ENCODE data around the gene PEX26.

PEX26 gene

DNA sequence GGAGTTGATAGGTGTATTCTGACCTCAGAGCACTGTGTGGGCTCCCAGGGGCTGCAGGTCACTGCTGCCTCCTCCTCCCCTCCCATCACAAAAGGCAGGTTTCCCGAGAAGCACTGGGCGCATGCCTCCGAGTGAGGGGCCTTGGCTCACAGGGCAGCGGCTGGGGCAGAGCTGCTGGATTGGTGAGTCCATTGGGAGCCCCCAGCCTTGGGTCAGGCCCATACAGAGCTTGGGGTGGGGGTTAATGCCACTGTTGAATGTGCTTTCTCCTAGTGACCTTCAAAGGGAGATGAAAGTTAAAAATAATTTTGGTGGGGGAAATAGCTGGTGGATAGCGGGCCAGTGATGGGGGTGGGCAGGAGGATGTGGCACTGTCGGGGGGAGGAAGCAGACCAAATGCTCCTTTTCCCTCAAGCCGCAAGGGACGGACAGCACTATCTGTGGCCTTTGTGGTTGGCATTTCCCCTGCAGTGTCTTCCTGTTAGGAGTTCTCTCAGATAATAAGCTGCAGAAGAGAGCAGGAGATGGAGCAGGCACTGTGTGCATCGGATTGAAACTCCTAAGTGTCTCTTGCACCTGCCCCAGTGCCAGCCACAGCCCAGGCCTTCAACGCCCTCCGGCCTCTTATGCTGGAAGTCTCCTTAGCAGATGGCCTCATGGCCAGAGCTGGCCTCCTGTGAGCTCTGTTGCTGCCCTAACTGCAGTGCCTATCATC lies 36.0 kb downstream of the PEX26 start:
- no peak for TF ChIP-seq ZFX (IDR thresholded peaks at IDR 0.05)
- TF ChIP-seq, protein P1, sequence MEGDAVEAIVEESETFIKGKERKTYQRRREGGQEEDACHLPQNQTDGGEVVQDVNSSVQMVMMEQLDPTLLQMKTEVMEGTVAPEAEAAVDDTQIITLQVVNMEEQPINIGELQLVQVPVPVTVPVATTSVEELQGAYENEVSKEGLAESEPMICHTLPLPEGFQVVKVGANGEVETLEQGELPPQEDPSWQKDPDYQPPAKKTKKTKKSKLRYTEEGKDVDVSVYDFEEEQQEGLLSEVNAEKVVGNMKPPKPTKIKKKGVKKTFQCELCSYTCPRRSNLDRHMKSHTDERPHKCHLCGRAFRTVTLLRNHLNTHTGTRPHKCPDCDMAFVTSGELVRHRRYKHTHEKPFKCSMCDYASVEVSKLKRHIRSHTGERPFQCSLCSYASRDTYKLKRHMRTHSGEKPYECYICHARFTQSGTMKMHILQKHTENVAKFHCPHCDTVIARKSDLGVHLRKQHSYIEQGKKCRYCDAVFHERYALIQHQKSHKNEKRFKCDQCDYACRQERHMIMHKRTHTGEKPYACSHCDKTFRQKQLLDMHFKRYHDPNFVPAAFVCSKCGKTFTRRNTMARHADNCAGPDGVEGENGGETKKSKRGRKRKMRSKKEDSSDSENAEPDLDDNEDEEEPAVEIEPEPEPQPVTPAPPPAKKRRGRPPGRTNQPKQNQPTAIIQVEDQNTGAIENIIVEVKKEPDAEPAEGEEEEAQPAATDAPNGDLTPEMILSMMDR (conservative IDR thresholded peaks at IDR 0.05): no peak

DNA sequence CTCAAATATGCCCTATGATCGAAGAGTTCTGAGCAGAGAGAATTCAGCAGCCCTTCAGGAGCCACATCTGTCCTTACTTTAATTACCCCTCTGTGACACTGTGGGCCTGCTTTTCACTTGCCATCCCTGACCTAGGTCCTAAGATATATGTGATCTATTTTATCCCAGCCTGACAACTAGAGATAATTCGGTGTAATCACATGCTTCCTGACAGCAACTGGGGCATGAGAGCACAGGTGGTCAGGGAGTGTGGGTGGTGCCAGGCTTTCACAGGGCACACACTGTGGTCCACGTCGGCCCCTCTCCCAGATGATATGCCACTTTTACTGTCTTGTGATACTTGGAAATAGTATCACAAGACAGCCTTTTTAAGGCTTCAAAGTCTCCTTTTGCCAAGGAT lies 36.7 kb downstream of the PEX26 start:
- no peak for TF ChIP-seq ZFX (IDR thresholded peaks at IDR 0.05)
- TF ChIP-seq, protein P1 (conservative IDR thresholded peaks at IDR 0.05): no peak
- no peak overlapping the region for H3K27ac ChIP-seq

More for the DNA sequence above, 36.0 kb downstream of the PEX26 start:
- H3K27ac ChIP-seq: no peak overlapping the region

DNA sequence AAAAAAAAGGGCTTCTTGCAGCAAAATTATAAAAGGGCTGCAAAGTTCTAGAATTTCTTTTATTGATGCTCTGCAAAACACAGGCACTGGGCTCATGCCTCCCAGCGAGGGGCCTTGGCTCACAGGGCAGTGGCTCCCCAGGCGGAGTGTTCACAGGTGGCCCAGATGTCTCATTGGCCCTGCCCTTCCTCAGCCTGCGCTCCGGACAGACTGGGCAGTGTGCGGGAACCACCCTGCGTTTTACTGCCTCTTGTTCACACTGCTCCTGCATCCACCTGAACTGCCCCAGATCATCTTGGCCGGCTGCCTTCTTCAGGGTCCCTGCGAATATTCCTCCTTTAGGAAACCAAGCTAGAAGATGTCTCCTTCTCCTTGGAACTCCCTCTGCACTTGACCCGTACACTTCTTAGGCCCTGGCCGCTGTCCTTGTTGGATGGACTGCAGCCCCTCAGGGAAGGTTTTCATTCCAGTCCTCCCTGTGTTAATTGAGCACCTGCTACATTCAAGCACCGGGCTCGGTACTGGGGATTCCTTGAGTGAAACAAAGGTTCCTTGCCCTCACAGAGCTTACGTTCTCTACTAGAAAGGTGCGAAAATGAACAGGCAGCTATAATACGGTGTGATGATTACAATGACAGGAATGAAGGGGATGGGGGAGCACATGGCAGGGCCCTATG lies 37.3 kb downstream of the PEX26 start:
- no peak overlapping the region for H3K27ac ChIP-seq
- TF ChIP-seq, protein P1 (conservative IDR thresholded peaks at IDR 0.05): no peak
- TF ChIP-seq ZFX (IDR thresholded peaks at IDR 0.05): no peak

DNA sequence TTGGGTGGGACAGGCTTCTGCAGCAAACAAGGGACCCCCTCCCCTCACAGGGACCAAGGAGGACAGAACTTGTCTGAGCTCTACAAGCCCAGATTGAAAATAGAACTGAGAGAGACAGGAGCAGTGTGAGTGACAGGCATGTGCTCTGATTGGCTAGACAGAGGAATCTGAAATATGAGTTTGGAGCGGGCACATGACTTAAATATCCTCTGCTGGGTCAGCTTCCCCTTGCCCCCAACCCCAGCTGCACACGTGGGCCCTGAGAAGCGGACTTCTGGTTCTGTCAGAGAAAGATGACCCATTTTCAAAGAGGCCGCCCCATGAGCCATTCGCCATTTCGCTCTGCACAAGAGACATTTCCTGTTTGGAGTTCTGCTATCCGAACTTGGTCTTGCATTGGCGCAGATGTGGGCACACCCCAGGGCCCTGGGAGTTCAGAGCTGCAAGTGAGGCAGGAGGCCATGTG lies 38.1 kb downstream of the PEX26 start:
- TF ChIP-seq, protein P1 (conservative IDR thresholded peaks at IDR 0.05): no peak
- TF ChIP-seq ZFX (IDR thresholded peaks at IDR 0.05): no peak
- H3K27ac ChIP-seq: no peak overlapping the region

DNA sequence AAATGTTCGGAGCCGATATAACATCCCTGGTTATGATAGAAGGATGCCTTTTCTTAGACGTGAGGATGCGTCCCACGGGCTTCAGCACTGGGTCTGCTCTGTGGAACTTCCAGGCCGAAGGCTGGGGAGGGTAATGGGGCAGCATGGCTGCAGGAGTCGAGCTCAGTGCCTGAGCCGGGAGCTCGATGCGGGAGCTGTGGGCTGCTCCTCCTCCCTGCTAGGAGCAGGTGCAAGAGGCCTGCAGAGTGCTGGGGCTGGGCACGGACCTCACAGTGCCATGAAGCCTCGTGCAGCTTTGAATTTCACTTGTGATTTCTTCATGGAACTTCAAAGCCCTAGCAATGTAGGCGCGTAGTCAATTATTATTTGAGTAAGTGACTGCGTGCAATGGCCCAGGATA lies 38.8 kb downstream of the PEX26 start:
- TF ChIP-seq, protein P1 (conservative IDR thresholded peaks at IDR 0.05): no peak
- TF ChIP-seq ZFX (IDR thresholded peaks at IDR 0.05): no peak
- H3K27ac ChIP-seq: no peak overlapping the region

DNA sequence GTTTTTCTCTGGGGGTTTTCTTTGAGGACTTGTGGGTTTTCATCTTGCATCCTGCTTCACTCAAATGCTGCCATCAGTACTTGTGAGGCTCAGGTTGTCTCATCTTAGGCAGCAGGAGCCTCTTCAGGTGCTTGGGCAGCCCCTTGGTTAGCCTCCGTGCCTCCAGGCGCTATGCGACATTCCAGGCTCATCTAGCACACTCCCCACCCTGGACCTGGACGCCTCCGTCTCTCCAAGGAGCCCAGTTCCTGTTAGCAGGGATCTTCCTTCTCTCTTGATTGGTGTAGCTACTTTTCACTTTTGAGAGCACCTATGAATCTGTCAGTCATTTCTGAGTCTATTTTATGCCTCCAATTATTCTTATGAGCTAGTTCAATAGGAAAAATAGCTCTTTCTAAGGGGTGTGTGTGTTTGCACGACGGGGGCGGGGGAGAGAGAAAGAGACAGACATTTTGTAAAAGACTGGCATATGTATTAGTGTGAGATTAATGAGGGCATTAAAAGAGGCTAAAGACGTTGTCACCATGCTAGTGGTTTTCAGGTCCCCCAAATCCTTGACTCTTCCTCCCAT lies 40.6 kb downstream of the PEX26 start:
- H3K27ac ChIP-seq: no peak overlapping the region
- TF ChIP-seq, protein P1 (conservative IDR thresholded peaks at IDR 0.05): no peak
- no peak for TF ChIP-seq ZFX (IDR thresholded peaks at IDR 0.05)
